T-cell (primary cell): ENCODE data around the gene CDH4. TPM values are rescaled to one million over a fixed set of nuclear protein-coding genes. Genes with fewer than 3 reads are reported as not detected.

Experiments
- ATAC-seq, 4 experiments: fragments of 200-7000 bp in 3 of 4; fragments of 150-1000 bp in 1 of 4; cut with Tn5 transposase; replicated peaks in 1 of 4; 1 replicate in 3 of 4; 2 replicates in 1 of 4; pipeline ENCODE4 v1.10.0; 2021; ENCODE audit warnings: moderate library complexity in 3 of 4, mild to moderate bottlenecking in 2 of 4, moderate number of reproducible peaks in 1 of 4
- CTCF ChIA-PET, 2 donors: fragments of 300-600 bp; sonication (Branson Sonifier 250); formaldehyde crosslinking; loops; one replicate each; lab custom pipeline; 2022; ENCODE audit warnings: antibody characterized with exemption in 2 of 2; lab: Charles Lee
- POLR2A ChIA-PET, 2 donors: fragments of 300-600 bp; sonication (Branson Sonifier 250); formaldehyde crosslinking; loops; one replicate each; lab custom pipeline; 2022; ENCODE audit warnings: antibody characterized with exemption in 2 of 2; lab: Charles Lee
- DNase-seq, 35 experiments: peaks; one replicate each; pipeline versions ENCODE4 v3.0.0 to v3.0.0-alpha.2; 2013 to 2023
- H3K27ac ChIP-seq: one replicate; pipeline ENCODE4 v1.5.1; 2013; ENCODE audit warnings: low read length
- H3K27me3 ChIP-seq, 2 experiments: replicated peaks in 1 of 2; 1 replicate in 1 of 2; 2 replicates in 1 of 2; pipeline versions ENCODE4 v1.6.1 to v1.7.0; 2013; ENCODE audit warnings: low read length in 1 of 2, mixed read lengths in 1 of 2; ENCODE audit not compliant: control insufficient read depth in 2 of 2, insufficient read depth in 2 of 2; ENCODE audit errors: extremely low read depth in 1 of 2
- H3K36me3 ChIP-seq, 2 donors: 1 replicate in 1 of 2; 2 replicates in 1 of 2; pipeline versions ENCODE4 v1.6.1 to v1.7.0; 2013; ENCODE audit warnings: low read length in 1 of 2; ENCODE audit not compliant: control insufficient read depth in 2 of 2, insufficient read depth in 1 of 2; ENCODE audit errors: extremely low read depth in 1 of 2
- H3K4me1 ChIP-seq, 2 experiments: 1 replicate in 1 of 2; 2 replicates in 1 of 2; pipeline versions ENCODE4 v1.6.1 to v1.7.0; 2013; ENCODE audit warnings: low read length in 2 of 2, mixed read lengths in 1 of 2; ENCODE audit not compliant: insufficient read depth in 2 of 2, control insufficient read depth in 1 of 2; ENCODE audit errors: extremely low read depth in 1 of 2
- H3K4me3 ChIP-seq, 2 donors: 1 replicate in 1 of 2; 2 replicates in 1 of 2; pipeline versions ENCODE4 v1.5.1 to v1.7.0; 2013; ENCODE audit warnings: mild to moderate bottlenecking in 2 of 2, low read length in 1 of 2, moderate library complexity in 1 of 2; ENCODE audit not compliant: control insufficient read depth in 1 of 2; ENCODE audit errors: extremely low read depth in 1 of 2
- H3K9me3 ChIP-seq: 2 replicates; pipeline ENCODE4 v1.7.0; 2013
- H3K27ac Mint-ChIP-seq, 2 donors: one replicate each; pipeline ENCODE4 v1.8.0; 2020 to 2021; ENCODE audit warnings: mild to moderate bottlenecking in 2 of 2, mixed read lengths in 2 of 2
- H3K27me3 Mint-ChIP-seq, 2 donors: one replicate each; pipeline ENCODE4 v1.8.0; 2021 to 2022; ENCODE audit warnings: mixed read lengths in 2 of 2
- H3K36me3 Mint-ChIP-seq: one replicate; pipeline ENCODE4 v1.8.0; 2021; ENCODE audit warnings: mixed read lengths
- H3K4me1 Mint-ChIP-seq, 3 donors: one replicate each; pipeline ENCODE4 v1.8.0; 2020 to 2022; ENCODE audit warnings: mixed read lengths in 3 of 3, mild to moderate bottlenecking in 1 of 3
- H3K4me3 Mint-ChIP-seq, 3 donors: one replicate each; pipeline ENCODE4 v1.8.0; 2020 to 2022; ENCODE audit warnings: mild to moderate bottlenecking in 3 of 3, mixed read lengths in 3 of 3, moderate library complexity in 3 of 3
- H3K9me3 Mint-ChIP-seq, 3 donors: one replicate each; pipeline ENCODE4 v1.8.0; 2020 to 2022; ENCODE audit warnings: mixed read lengths in 3 of 3
- WGBS: methylation state at CpG from one replicate; pipeline ENCODE4 v1.1.5; 2013; ENCODE audit warnings: missing lambda C conversion rate; ENCODE audit not compliant: insufficient coverage; 5-methylcytosine and 5-hydroxymethylcytosine counted together
- total RNA-seq, 35 experiments: library from RNA in 6 of 35; stranded (reverse) in 6 of 35; fragments of 120-200 nt in 1 of 35; gene quantifications; one replicate each; pipeline versions ENCODE4 v1.2.1 to v1.2.4 and lab custom pipeline; 2013 to 2026

CDH4 gene
- total RNA-seq, 5 donors from 2014 or later (not counting 1 experiment from before 2014, with no cell fraction given), result 0.06 to 0.64 (median 0.14) TPM

GRCh38 chr20:61605862-61606557, 353.9 kb downstream of the CDH4 start:
- no peaks in the 10 kb centered on the region for H3K36me3 Mint-ChIP-seq
- no peak for DNase-seq
- POLR2A ChIA-PET, result no interaction called here
- H3K27me3 Mint-ChIP-seq, result peaks cover 2 to 5% of the 10 kb centered on the region in 2 donors
- no peak overlapping the region for H3K4me3 ChIP-seq
- peaks cover 0 to 7% (median 4%) of the 10 kb centered on the region in 3 donors for H3K9me3 Mint-ChIP-seq
- CTCF ChIA-PET, result no interaction called here
- H3K36me3 ChIP-seq, result no peaks in the 10 kb centered on the region
- no peaks in the 10 kb centered on the region for H3K9me3 ChIP-seq
- no peaks in the 10 kb centered on the region for H3K4me1 ChIP-seq
- no peak overlapping the region for H3K27ac Mint-ChIP-seq
- H3K27ac ChIP-seq, result no peak overlapping the region
- H3K27me3 ChIP-seq, result peaks cover 0 to 8% of the 10 kb centered on the region in 2 experiments
- H3K4me3 Mint-ChIP-seq, result no peak overlapping the region
- H3K4me1 Mint-ChIP-seq, result no peaks in the 10 kb centered on the region
- 66% methylated on average over 12 of the region's 12 CpGs for WGBS
- no peak for ATAC-seq

- H3K9me3 Mint-ChIP-seq, result peaks cover 0 to 11% (median 9%) of the 10 kb centered on the region in 3 donors
- DNase-seq, result peak in 1 of 35 experiments; percentile 5
- no peaks in the 10 kb centered on the region for H3K36me3 Mint-ChIP-seq
- ATAC-seq, result no peak
- WGBS, result 62% methylated on average over 16 of the region's 21 CpGs
- H3K27ac ChIP-seq, result no peak overlapping the region
- ChIA-PET POLR2A (no interaction called here), CTCF (no interaction called here)
- H3K27me3 ChIP-seq, result peaks cover 0 to 9% of the 10 kb centered on the region in 2 experiments
- no peak overlapping the region for H3K4me3 Mint-ChIP-seq
- H3K27me3 Mint-ChIP-seq, result peaks cover 2 to 5% of the 10 kb centered on the region in 2 donors
- H3K4me1 ChIP-seq, result no peaks in the 10 kb centered on the region
- H3K4me1 Mint-ChIP-seq, result no peaks in the 10 kb centered on the region
- H3K27ac Mint-ChIP-seq, result no peak overlapping the region
- no peaks in the 10 kb centered on the region for H3K9me3 ChIP-seq
- no peak overlapping the region for H3K4me3 ChIP-seq
- H3K36me3 ChIP-seq, result no peaks in the 10 kb centered on the region
Measured at GRCh38 chr20:61608275-61609085, 356.4 kb downstream of the CDH4 start.

GRCh38 chr20:61609461-61609860, 357.4 kb downstream of the CDH4 start:
- DNase-seq (no peak), ATAC-seq (no peak)
- no peak overlapping the region for H3K27ac Mint-ChIP-seq
- peaks cover 0 to 11% (median 9%) of the 10 kb centered on the region in 3 donors for H3K9me3 Mint-ChIP-seq
- no peak overlapping the region for H3K27ac ChIP-seq
- H3K36me3 ChIP-seq, result no peaks in the 10 kb centered on the region
- 91% methylated on average over 6 of the region's 9 CpGs for WGBS
- H3K4me1 ChIP-seq, result no peaks in the 10 kb centered on the region
- no peaks in the 10 kb centered on the region for H3K4me1 Mint-ChIP-seq
- H3K4me3 Mint-ChIP-seq, result no peak overlapping the region
- peaks cover 0 to 10% of the 10 kb centered on the region in 2 experiments for H3K27me3 ChIP-seq
- ChIA-PET POLR2A (no interaction called here), CTCF (no interaction called here)
- H3K9me3 ChIP-seq, result no peaks in the 10 kb centered on the region
- H3K4me3 ChIP-seq, result no peak overlapping the region
- H3K27me3 Mint-ChIP-seq, result peaks cover 2 to 5% of the 10 kb centered on the region in 2 donors
- H3K36me3 Mint-ChIP-seq, result no peaks in the 10 kb centered on the region

- ChIA-PET CTCF (no interaction called here), POLR2A (no interaction called here)
- Mint-ChIP-seq H3K9me3 (peaks cover 0 to 9% (median 4%) of the 10 kb centered on the region in 3 donors), H3K27me3 (peaks cover 0 to 2% of the 10 kb centered on the region in 2 donors), H3K4me1 (no peaks in the 10 kb centered on the region), H3K27ac (no peak overlapping the region), H3K4me3 (no peak overlapping the region), H3K36me3 (no peaks in the 10 kb centered on the region)
- no peak overlapping the region for H3K4me3 ChIP-seq
- no peaks in the 10 kb centered on the region for H3K36me3 ChIP-seq
- H3K27me3 ChIP-seq, result peaks cover 0 to 14% of the 10 kb centered on the region in 2 experiments
- no peak overlapping the region for H3K27ac ChIP-seq
- no peaks in the 10 kb centered on the region for H3K9me3 ChIP-seq
- no peaks in the 10 kb centered on the region for H3K4me1 ChIP-seq
- no peak for DNase-seq
- no peak for ATAC-seq
- 77% methylated on average over 10 of the region's 13 CpGs for WGBS
Measured at GRCh38 chr20:61611401-61612180, 359.5 kb downstream of the CDH4 start.

- Histone ChIP-seq H3K27ac (no peak overlapping the region), H3K4me3 (no peak overlapping the region), H3K36me3 (no peaks in the 10 kb centered on the region), H3K27me3 (peaks cover 0 to 16% of the 10 kb centered on the region in 2 experiments), H3K9me3 (no peaks in the 10 kb centered on the region), H3K4me1 (no peaks in the 10 kb centered on the region)
- DNase-seq, result no peak
- Mint-ChIP-seq H3K36me3 (no peaks in the 10 kb centered on the region), H3K4me1 (no peaks in the 10 kb centered on the region), H3K27me3 (peaks cover 0 to 2% of the 10 kb centered on the region in 2 donors), H3K9me3 (peaks cover 0 to 9% (median 4%) of the 10 kb centered on the region in 3 donors), H3K27ac (no peak overlapping the region), H3K4me3 (no peak overlapping the region)
- WGBS, result 75% methylated on average over 11 of the region's 13 CpGs
- CTCF ChIA-PET, result no interaction called here
- ATAC-seq, result no peak
- POLR2A ChIA-PET, result no interaction called here
Measured at GRCh38 chr20:61613917-61614705, 362.1 kb downstream of the CDH4 start.
